AG20443 (cell line): ENCODE results near the gene PICALM.
"Not testable (repeated sequence)": the region's sequence is repeated elsewhere in the genome, so short reads cannot be mapped to it uniquely, and the experiment has no call there.

Experiments used
- DNase-seq: peaks from one replicate; pipeline ENCODE4 v3.0.0; 2012; ENCODE audit warnings: low spot score, mixed read lengths

Gene PICALM

GRCh38 chr11:85939099-85940015, 129.5 kb downstream of the PICALM start:
- no peak for DNase-seq

DNA sequence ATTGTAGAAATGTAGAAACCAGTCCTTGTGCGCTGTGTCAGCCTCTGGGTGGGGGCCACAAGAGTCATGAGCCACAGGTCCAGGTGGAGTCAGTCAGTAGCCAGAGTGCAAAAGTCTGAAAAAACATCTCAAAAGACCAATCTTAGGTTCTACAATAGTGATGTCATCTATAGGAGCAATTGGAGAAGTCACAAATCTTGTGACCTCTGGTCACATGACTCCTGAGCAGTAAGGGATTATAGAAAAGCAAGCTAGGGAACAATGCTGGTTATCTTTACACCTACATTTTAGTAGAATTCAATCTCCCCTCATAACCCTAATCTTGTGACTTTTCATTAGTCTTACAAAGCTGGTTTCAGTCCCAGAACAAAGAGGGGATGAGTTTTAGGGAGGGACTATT, 131.0 kb downstream of the PICALM start:
- no peak for DNase-seq

- DNase-seq: no peak
Observed at GRCh38 chr11:85935751-85936150, 133.1 kb downstream of the PICALM start.

DNA sequence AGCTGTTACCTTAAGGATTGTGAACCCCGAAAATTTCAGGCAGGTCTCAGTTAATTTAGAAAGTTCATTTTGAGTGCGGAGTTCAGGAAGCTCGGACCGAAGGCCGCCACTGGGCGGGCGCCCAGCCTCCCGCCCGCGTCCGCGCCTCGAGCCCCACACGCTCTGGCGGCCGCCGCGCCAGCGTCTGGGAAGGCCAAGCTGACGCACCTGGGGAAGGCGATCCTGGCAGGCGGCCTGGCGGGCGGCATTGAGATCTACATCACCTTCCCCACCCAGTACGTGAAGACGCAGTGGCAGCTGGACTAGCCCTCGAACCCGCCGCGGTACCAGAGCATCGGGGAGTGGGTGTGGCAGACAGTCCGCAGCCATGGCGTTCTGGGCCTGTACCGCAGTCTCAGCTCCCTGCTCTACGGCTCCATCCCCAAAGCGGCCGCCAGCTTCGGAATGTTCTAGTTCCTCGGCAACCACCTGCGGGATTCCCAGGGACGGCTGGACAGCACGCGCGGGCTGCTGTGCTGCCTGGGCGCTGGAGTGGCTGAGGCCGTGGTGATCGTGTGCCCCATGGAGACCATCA, 134.2 kb downstream of the PICALM start:
- DNase-seq: peak; percentile 25

- DNase-seq: no peak
Observed at GRCh38 chr11:85930879-85931366, 138.0 kb downstream of the PICALM start.

GRCh38 chr11:85926653-85927214, 142.2 kb downstream of the PICALM start:
- not testable (repeated sequence) for DNase-seq

DNA sequence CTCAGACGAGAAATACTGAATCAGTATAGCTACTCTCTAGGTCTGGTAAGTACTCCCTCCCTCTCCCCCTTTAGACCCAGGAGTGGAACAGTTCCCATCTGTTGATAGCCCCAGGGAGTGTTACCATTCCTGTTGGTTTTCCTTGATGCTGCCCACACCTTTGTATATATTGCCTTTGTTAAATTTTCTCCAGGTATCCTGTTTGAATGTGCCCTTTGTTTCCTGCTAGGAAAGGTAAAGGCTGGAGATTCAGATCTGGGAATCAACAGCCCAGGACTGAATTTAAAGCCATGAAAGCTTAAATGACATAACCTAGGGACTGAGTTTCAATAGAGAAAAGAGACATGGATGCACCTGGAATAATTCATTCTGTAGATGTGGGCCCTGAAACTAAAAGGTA, 145.4 kb downstream of the PICALM start:
- DNase-seq: no peak

DNA sequence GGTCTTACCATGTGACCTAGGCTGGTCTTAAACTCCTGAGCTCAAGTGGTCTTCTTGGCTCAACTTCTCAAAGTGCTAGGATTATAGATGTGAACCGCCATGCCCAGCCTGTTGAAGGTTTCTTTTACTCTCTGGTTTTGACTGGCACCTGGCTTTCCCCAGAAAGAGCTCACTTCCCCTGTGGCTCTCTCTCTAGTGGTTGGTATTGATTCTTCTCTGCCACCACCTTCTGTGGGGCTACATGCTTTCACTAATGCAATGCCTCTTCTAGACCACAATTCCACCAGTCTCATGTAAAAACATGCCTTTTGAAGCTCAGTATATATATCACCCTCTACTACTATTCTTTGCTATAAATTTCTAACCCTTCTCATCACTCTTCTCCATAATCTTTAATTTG, 146.5 kb downstream of the PICALM start:
- no peak for DNase-seq

GRCh38 chr11:85918910-85919794, 149.7 kb downstream of the PICALM start:
- no peak for DNase-seq

- DNase-seq: no peak
Observed at GRCh38 chr11:85914425-85914824, 154.5 kb downstream of the PICALM start.

GRCh38 chr11:85913513-85913912, 155.4 kb downstream of the PICALM start:
- DNase-seq: no peak

DNA sequence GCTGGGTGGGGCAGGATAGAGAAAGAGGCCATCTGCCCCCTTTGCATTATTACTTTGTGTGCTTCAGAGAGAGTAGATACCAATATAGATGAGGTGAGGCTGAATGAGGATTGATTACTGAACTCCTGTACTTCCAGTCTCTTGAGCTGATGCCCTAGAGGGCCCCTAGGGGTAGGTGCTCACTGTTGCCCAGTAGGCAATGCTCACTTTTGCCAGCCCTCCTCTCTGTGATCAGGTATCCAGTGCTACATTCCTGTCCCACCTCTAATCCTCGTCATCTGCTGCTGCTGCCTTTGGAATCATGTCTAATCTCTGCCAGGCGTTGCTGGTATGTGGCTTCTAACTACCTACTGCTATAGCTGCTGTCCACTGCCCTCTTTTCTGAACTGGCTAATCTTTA, 156.5 kb downstream of the PICALM start:
- DNase-seq: no peak
